GM23338 (cell line): ENCODE results near the gene CCND1.

ENCODE experiments used
- CREB1 ChIP-seq: fragments of 250-450 bp; sonication (Bioruptor Pico); IDR thresholded peaks from 2 replicates; pipeline ENCODE4 v1.5.0; 2020; ENCODE audit warnings: low read depth, mild to moderate bottlenecking, moderate library complexity
- JUNB ChIP-seq: IDR thresholded peaks from one replicate; pipeline ENCODE4 v1.6.1; 2016; ENCODE audit warnings: antibody characterized with exemption; ENCODE audit not compliant: unreplicated experiment
- POLR2AphosphoS5 ChIP-seq: IDR thresholded peaks from 2 replicates; pipeline ENCODE4 v1.6.1; 2016; ENCODE audit warnings: antibody characterized with exemption, low read depth
- TF ChIP-seq, protein P1 (sequence below), 2 experiments: fragments of 200-600 bp in 1 of 2; sonication (generic) in 1 of 2; conservative IDR thresholded peaks; 2 replicates each; pipeline versions ENCODE4 v1.5.1 to v1.6.1; 2016 to 2017; ENCODE audit warnings: antibody characterized with exemption in 2 of 2, low read depth in 2 of 2, mild to moderate bottlenecking in 2 of 2, moderate library complexity in 1 of 2

DNA sequence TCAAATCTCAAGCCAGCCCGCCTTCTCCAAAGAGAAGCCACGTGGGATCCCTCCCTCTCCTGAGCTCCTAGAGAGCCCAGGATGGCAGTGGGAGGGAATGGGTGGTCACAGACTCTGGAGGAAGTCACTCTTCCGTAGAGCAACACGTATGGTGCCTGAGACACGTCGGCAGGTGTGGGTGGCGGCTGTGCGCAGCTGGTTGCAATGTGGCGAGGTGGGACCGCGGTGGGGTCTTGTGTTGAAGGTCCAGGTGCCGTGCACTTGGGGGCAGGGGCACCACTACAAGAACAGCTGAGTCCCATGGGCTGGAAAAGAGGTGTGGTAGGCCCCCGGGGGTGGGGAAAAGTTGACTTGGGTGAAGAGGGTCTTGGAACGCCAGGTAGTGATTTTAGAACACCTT is 13.4 kb upstream of the CCND1 start:
- TF ChIP-seq POLR2AphosphoS5 (no peak), CREB1 (CRISPR knock-in tag) (no peak), JUNB (no peak)
- TF ChIP-seq, protein P1, sequence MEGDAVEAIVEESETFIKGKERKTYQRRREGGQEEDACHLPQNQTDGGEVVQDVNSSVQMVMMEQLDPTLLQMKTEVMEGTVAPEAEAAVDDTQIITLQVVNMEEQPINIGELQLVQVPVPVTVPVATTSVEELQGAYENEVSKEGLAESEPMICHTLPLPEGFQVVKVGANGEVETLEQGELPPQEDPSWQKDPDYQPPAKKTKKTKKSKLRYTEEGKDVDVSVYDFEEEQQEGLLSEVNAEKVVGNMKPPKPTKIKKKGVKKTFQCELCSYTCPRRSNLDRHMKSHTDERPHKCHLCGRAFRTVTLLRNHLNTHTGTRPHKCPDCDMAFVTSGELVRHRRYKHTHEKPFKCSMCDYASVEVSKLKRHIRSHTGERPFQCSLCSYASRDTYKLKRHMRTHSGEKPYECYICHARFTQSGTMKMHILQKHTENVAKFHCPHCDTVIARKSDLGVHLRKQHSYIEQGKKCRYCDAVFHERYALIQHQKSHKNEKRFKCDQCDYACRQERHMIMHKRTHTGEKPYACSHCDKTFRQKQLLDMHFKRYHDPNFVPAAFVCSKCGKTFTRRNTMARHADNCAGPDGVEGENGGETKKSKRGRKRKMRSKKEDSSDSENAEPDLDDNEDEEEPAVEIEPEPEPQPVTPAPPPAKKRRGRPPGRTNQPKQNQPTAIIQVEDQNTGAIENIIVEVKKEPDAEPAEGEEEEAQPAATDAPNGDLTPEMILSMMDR (conservative IDR thresholded peaks at IDR 0.05; ENCODE audit: low read depth in 2 of 2): no peak
